WERI-Rb-1 (cell line): ENCODE results near the gene SUSD2.

Source experiments
- DNase-seq: peaks from one replicate; pipeline ENCODE4 v3.0.0-alpha.2; 2020
- H3K27ac ChIP-seq: fragments of 250-450 bp; sonication (Bioruptor Pico); 2 replicates; pipeline ENCODE4 v1.5.1; 2020; ENCODE audit warnings: mild to moderate bottlenecking, moderate library complexity
- H3K27me3 ChIP-seq: fragments of 250-450 bp; sonication (Bioruptor Pico); 2 replicates; pipeline ENCODE4 v1.5.1; 2021; ENCODE audit warnings: mild to moderate bottlenecking, low read depth, moderate library complexity; ENCODE audit not compliant: insufficient read depth, severe bottlenecking
- H3K36me3 ChIP-seq: fragments of 250-450 bp; sonication (Bioruptor Pico); 2 replicates; pipeline ENCODE4 v1.5.1; 2020; ENCODE audit warnings: mild to moderate bottlenecking, moderate library complexity
- H3K4me3 ChIP-seq: 2 replicates; pipeline ENCODE4 v1.5.1; 2011; ENCODE audit warnings: low read depth, mild to moderate bottlenecking, control low read depth, low read length
- H3K9me3 ChIP-seq: fragments of 250-450 bp; sonication (Bioruptor Pico); 2 replicates; pipeline ENCODE4 v1.5.1; 2021; ENCODE audit warnings: mild to moderate bottlenecking, moderate library complexity; ENCODE audit not compliant: severe bottlenecking
- TF ChIP-seq, protein P1 (sequence below): IDR thresholded peaks from 2 replicates; pipeline ENCODE4 v1.5.1; 2011; ENCODE audit warnings: low read depth, mild to moderate bottlenecking, control low read depth, inconsistent platforms, low read length

The SUSD2 gene

GRCh38 chr22:24147666-24148065 lies 33.6 kb upstream of the SUSD2 start:
- no peak for DNase-seq
- Histone ChIP-seq H3K27me3 (no peaks in the 10 kb centered on the region), H3K9me3 (no peaks in the 10 kb centered on the region), H3K4me3 (no peak overlapping the region), H3K36me3 (peaks cover 25% of the 10 kb centered on the region), H3K27ac (no peak overlapping the region)
- TF ChIP-seq, protein P1, sequence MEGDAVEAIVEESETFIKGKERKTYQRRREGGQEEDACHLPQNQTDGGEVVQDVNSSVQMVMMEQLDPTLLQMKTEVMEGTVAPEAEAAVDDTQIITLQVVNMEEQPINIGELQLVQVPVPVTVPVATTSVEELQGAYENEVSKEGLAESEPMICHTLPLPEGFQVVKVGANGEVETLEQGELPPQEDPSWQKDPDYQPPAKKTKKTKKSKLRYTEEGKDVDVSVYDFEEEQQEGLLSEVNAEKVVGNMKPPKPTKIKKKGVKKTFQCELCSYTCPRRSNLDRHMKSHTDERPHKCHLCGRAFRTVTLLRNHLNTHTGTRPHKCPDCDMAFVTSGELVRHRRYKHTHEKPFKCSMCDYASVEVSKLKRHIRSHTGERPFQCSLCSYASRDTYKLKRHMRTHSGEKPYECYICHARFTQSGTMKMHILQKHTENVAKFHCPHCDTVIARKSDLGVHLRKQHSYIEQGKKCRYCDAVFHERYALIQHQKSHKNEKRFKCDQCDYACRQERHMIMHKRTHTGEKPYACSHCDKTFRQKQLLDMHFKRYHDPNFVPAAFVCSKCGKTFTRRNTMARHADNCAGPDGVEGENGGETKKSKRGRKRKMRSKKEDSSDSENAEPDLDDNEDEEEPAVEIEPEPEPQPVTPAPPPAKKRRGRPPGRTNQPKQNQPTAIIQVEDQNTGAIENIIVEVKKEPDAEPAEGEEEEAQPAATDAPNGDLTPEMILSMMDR, result no peak

GRCh38 chr22:24148266-24149197 lies 32.8 kb upstream of the SUSD2 start:
- peaks cover 31% of the 10 kb centered on the region for H3K36me3 ChIP-seq
- no peaks in the 10 kb centered on the region for H3K27me3 ChIP-seq
- H3K4me3 ChIP-seq, result no peak overlapping the region
- no peak overlapping the region for H3K27ac ChIP-seq
- TF ChIP-seq, protein P1, result no peak
- H3K9me3 ChIP-seq, result no peaks in the 10 kb centered on the region
- DNase-seq, result no peak

GRCh38 chr22:24149198-24149590 lies 32.1 kb upstream of the SUSD2 start:
- H3K36me3 ChIP-seq, result peaks cover 32% of the 10 kb centered on the region
- TF ChIP-seq, protein P1, result no peak

GRCh38 chr22:24153353-24153752 lies 27.9 kb upstream of the SUSD2 start:
- Histone ChIP-seq H3K36me3 (peaks cover 30% of the 10 kb centered on the region), H3K4me3 (no peak overlapping the region), H3K27me3 (no peaks in the 10 kb centered on the region), H3K9me3 (no peaks in the 10 kb centered on the region), H3K27ac (no peak overlapping the region; the same call in 1 of the 2 replicates)
- DNase-seq, result no peak
- TF ChIP-seq, protein P1, result no peak

More at GRCh38 chr22:24149198-24149590, 32.1 kb upstream of the SUSD2 start:
- Histone ChIP-seq H3K27ac (no peak overlapping the region), H3K4me3 (no peak overlapping the region), H3K27me3 (no peaks in the 10 kb centered on the region), H3K9me3 (no peaks in the 10 kb centered on the region)
- DNase-seq, result no peak

DNA sequence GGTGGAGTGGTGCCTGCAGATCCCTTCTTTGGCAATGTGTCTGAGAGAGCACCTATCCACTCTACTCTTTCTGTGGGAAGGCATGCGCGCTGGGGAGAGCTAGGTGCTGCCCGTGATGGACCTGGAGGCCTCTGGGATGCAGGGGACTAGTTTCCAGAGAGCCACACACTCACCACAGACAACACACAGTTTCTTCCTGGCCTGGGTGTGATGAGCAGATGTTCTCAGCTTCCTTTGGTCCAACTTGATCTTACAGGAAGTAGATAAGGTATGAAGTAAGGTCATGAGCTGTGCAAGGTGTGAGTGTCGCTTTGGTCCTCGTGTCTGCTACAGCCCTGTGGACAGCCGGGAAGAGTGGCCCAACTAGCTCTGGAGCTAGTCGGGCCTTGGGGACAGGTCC lies 27.3 kb upstream of the SUSD2 start:
- Histone ChIP-seq H3K4me3 (no peak overlapping the region), H3K27me3 (no peaks in the 10 kb centered on the region), H3K27ac (no peak overlapping the region), H3K9me3 (no peaks in the 10 kb centered on the region), H3K36me3 (peaks cover 26% of the 10 kb centered on the region)
- TF ChIP-seq, protein P1, result no peak
- DNase-seq, result no peak
